Measurements from ENCODE around the gene STXBP2.

Gene STXBP2

GRCh38 chr19:7605490-7606222 is 31.3 kb upstream of the STXBP2 start:
- Histone ChIP-seq H3K36me3 (ENCODE audit: control insufficient read depth, insufficient read depth, low read length) (no peaks in the 10 kb centered on the region), H3K56ac (ENCODE audit: low read length) (no peak overlapping the region), H3K18ac (ENCODE audit: low read length) (no peak overlapping the region), H3K79me2 (ENCODE audit: control insufficient read depth, insufficient read depth, low read length) (no peaks in the 10 kb centered on the region), H3K23ac (ENCODE audit: low read length) (no peak overlapping the region), H3K79me1 (ENCODE audit: low read length) (peaks cover 2% of the 10 kb centered on the region), H3K4me2 (ENCODE audit: low read length) (no peak overlapping the region), H4K5ac (ENCODE audit: low read length) (no peak overlapping the region), H3K27ac (ENCODE audit: low read depth, low read length) (no peak overlapping the region), H2BK5ac (ENCODE audit: low read length) (no peak overlapping the region), H2BK120ac (ENCODE audit: low read depth, low read length) (no peak overlapping the region), H3K4me3 (ENCODE audit: low read length) (no peak overlapping the region), H3K9ac (ENCODE audit: low read length) (no peak overlapping the region), H4K8ac (ENCODE audit: low read depth, low read length) (no peak overlapping the region), H2BK15ac (replicated peaks; ENCODE audit: low read depth) (no peak overlapping the region), H3K27me3 (ENCODE audit: insufficient read depth, low read length, poor library complexity) (no peaks in the 10 kb centered on the region), H3K4me1 (ENCODE audit: control insufficient read depth, low read depth, low read length) (no peaks in the 10 kb centered on the region), H2AK5ac (ENCODE audit: low read length) (no peak overlapping the region), H3K4ac (ENCODE audit: low read depth, low read length) (no peak overlapping the region)
- no CpG with 5 or more reads among the region's 14 CpGs for WGBS (ENCODE audit: extremely low coverage, insufficient coverage, low lambda C conversion rate)
- peak; percentile 83 for DNase-seq

GRCh38 chr19:7606289-7606688 is 30.6 kb upstream of the STXBP2 start:
- H3K4me3 ChIP-seq (ENCODE audit: low read length) = no peak overlapping the region
- no peak overlapping the region for H3K56ac ChIP-seq (ENCODE audit: low read length)
- H3K23ac ChIP-seq (ENCODE audit: low read length) = no peak overlapping the region
- H3K27me3 ChIP-seq (ENCODE audit: insufficient read depth, low read length, poor library complexity) = no peaks in the 10 kb centered on the region
- H3K9ac ChIP-seq (ENCODE audit: low read length) = no peak overlapping the region
- H3K79me1 ChIP-seq (ENCODE audit: low read length) = peaks cover 2% of the 10 kb centered on the region
- H4K5ac ChIP-seq (ENCODE audit: low read length) = no peak overlapping the region
- no peak overlapping the region for H2BK15ac ChIP-seq (replicated peaks; ENCODE audit: low read depth)
- H3K4ac ChIP-seq (ENCODE audit: low read depth, low read length) = no peak overlapping the region
- H2BK5ac ChIP-seq (ENCODE audit: low read length) = no peak overlapping the region
- WGBS (ENCODE audit: extremely low coverage, insufficient coverage, low lambda C conversion rate) = no CpG with 5 or more reads among the region's 17 CpGs
- no peak overlapping the region for H3K27ac ChIP-seq (ENCODE audit: low read depth, low read length)
- H2BK120ac ChIP-seq (ENCODE audit: low read depth, low read length) = no peak overlapping the region
- no peaks in the 10 kb centered on the region for H3K36me3 ChIP-seq (ENCODE audit: control insufficient read depth, insufficient read depth, low read length)
- H4K8ac ChIP-seq (ENCODE audit: low read depth, low read length) = no peak overlapping the region
- H2AK5ac ChIP-seq (ENCODE audit: low read length) = no peak overlapping the region
- no peak overlapping the region for H3K18ac ChIP-seq (ENCODE audit: low read length)
- no peaks in the 10 kb centered on the region for H3K4me1 ChIP-seq (ENCODE audit: control insufficient read depth, low read depth, low read length)
- no peaks in the 10 kb centered on the region for H3K79me2 ChIP-seq (ENCODE audit: control insufficient read depth, insufficient read depth, low read length)
- H3K4me2 ChIP-seq (ENCODE audit: low read length) = no peak overlapping the region
- no peak for DNase-seq

GRCh38 chr19:7607212-7607873 is 29.6 kb upstream of the STXBP2 start:
- Histone ChIP-seq H3K4ac (ENCODE audit: low read depth, low read length) (no peak overlapping the region), H3K9ac (ENCODE audit: low read length) (no peak overlapping the region), H2BK15ac (replicated peaks; ENCODE audit: low read depth) (no peak overlapping the region), H3K4me2 (ENCODE audit: low read length) (no peak overlapping the region), H3K18ac (ENCODE audit: low read length) (no peak overlapping the region), H3K79me2 (ENCODE audit: control insufficient read depth, insufficient read depth, low read length) (no peaks in the 10 kb centered on the region), H3K56ac (ENCODE audit: low read length) (no peak overlapping the region), H3K36me3 (ENCODE audit: control insufficient read depth, insufficient read depth, low read length) (no peaks in the 10 kb centered on the region), H3K27ac (ENCODE audit: low read depth, low read length) (no peak overlapping the region), H4K5ac (ENCODE audit: low read length) (no peak overlapping the region), H2BK5ac (ENCODE audit: low read length) (no peak overlapping the region), H3K27me3 (ENCODE audit: insufficient read depth, low read length, poor library complexity) (no peaks in the 10 kb centered on the region), H2BK120ac (ENCODE audit: low read depth, low read length) (no peak overlapping the region), H3K79me1 (ENCODE audit: low read length) (peaks cover 2% of the 10 kb centered on the region), H3K23ac (ENCODE audit: low read length) (no peak overlapping the region), H2AK5ac (ENCODE audit: low read length) (no peak overlapping the region), H3K4me1 (ENCODE audit: control insufficient read depth, low read depth, low read length) (no peaks in the 10 kb centered on the region), H3K4me3 (ENCODE audit: low read length) (no peak overlapping the region), H4K8ac (ENCODE audit: low read depth, low read length) (no peak overlapping the region)
- WGBS (ENCODE audit: extremely low coverage, insufficient coverage, low lambda C conversion rate) = no CpG with 5 or more reads among the region's 10 CpGs
- DNase-seq = no peak

- Histone ChIP-seq H2BK15ac (replicated peaks; ENCODE audit: low read depth) (no peak overlapping the region), H2BK120ac (ENCODE audit: low read depth, low read length) (no peak overlapping the region), H3K18ac (ENCODE audit: low read length) (no peak overlapping the region), H4K5ac (ENCODE audit: low read length) (no peak overlapping the region), H3K9ac (ENCODE audit: low read length) (no peak overlapping the region), H3K27me3 (ENCODE audit: insufficient read depth, low read length, poor library complexity) (no peaks in the 10 kb centered on the region), H3K27ac (ENCODE audit: low read depth, low read length) (no peak overlapping the region), H3K4me1 (ENCODE audit: control insufficient read depth, low read depth, low read length) (no peaks in the 10 kb centered on the region), H2BK5ac (ENCODE audit: low read length) (no peak overlapping the region), H3K79me2 (ENCODE audit: control insufficient read depth, insufficient read depth, low read length) (no peaks in the 10 kb centered on the region), H3K36me3 (ENCODE audit: control insufficient read depth, insufficient read depth, low read length) (no peaks in the 10 kb centered on the region), H2AK5ac (ENCODE audit: low read length) (no peak overlapping the region), H3K4me2 (ENCODE audit: low read length) (no peak overlapping the region), H3K56ac (ENCODE audit: low read length) (no peak overlapping the region), H3K4me3 (ENCODE audit: low read length) (no peak overlapping the region), H3K4ac (ENCODE audit: low read depth, low read length) (no peak overlapping the region), H4K8ac (ENCODE audit: low read depth, low read length) (no peak overlapping the region), H3K23ac (ENCODE audit: low read length) (no peak overlapping the region), H3K79me1 (ENCODE audit: low read length) (peaks cover 2% of the 10 kb centered on the region)
- DNase-seq = no peak
- no CpG with 5 or more reads among the region's 25 CpGs for WGBS (ENCODE audit: extremely low coverage, insufficient coverage, low lambda C conversion rate)
Measured at GRCh38 chr19:7607874-7608560, 28.9 kb upstream of the STXBP2 start.

- Histone ChIP-seq H3K4ac (ENCODE audit: low read depth, low read length) (no peak overlapping the region), H3K36me3 (ENCODE audit: control insufficient read depth, insufficient read depth, low read length) (no peaks in the 10 kb centered on the region), H4K8ac (ENCODE audit: low read depth, low read length) (no peak overlapping the region), H3K27ac (ENCODE audit: low read depth, low read length) (no peak overlapping the region), H2BK5ac (ENCODE audit: low read length) (no peak overlapping the region), H2AK5ac (ENCODE audit: low read length) (no peak overlapping the region), H2BK15ac (replicated peaks; ENCODE audit: low read depth) (no peak overlapping the region), H3K27me3 (ENCODE audit: insufficient read depth, low read length, poor library complexity) (no peaks in the 10 kb centered on the region), H3K4me3 (ENCODE audit: low read length) (no peak overlapping the region), H3K9ac (ENCODE audit: low read length) (no peak overlapping the region), H3K79me2 (ENCODE audit: control insufficient read depth, insufficient read depth, low read length) (no peaks in the 10 kb centered on the region), H2BK120ac (ENCODE audit: low read depth, low read length) (no peak overlapping the region), H3K18ac (ENCODE audit: low read length) (no peak overlapping the region), H3K56ac (ENCODE audit: low read length) (no peak overlapping the region), H3K4me2 (ENCODE audit: low read length) (no peak overlapping the region), H3K79me1 (ENCODE audit: low read length) (peaks cover under 1% of the 10 kb centered on the region), H4K5ac (ENCODE audit: low read length) (no peak overlapping the region), H3K23ac (ENCODE audit: low read length) (no peak overlapping the region), H3K4me1 (ENCODE audit: control insufficient read depth, low read depth, low read length) (no peaks in the 10 kb centered on the region)
- no CpG with 5 or more reads among the region's 31 CpGs for WGBS (ENCODE audit: extremely low coverage, insufficient coverage, low lambda C conversion rate)
- DNase-seq = no peak
Measured at GRCh38 chr19:7610491-7611240, 26.2 kb upstream of the STXBP2 start.

Data from mesendoderm (in vitro differentiated cells).